ENCODE results near the gene ROBO1. TPM values are rescaled to one million over a fixed set of nuclear protein-coding genes. Genes with fewer than 3 reads are reported as not detected.
A peak's percentile ranks its signal among the peaks of the same experiment; 100 is the strongest.

The ROBO1 gene
- total and polyA plus RNA-seq, 2 of the 8 experiments (the other 6 are each of a cell fraction or from before 2014, with no cell fraction given), result 51.4 to 91.0 TPM

DNA sequence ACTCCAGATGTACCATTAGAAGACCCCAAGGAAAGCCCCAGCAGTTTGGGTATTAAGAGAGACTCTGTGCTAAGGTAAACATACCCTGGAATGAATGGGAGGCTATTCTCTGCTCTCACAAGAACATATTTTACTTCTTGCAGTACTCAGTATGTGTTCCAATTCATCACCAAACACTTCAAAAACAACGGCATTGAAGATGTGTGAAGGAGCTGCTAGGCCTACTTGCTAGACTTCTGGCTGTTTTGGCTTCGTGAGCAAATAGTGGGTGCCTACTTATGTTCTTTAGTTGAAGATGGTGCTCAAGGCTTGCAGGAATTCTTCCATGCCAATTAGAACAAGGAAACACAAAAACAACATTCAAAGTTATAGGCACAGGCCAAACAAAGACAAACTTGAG, 514.5 kb downstream of the ROBO1 start:
- Histone ChIP-seq H4K5ac (ENCODE audit: insufficient read length, low read depth, low read length) (no peak overlapping the region), H3K4me1 (replicated peaks in 1 of 4; ENCODE audit: control insufficient read depth in 3 of 4, insufficient read depth in 4 of 4, low read length in 3 of 4) (no peaks in the 10 kb centered on the region), H2BK120ac (replicated peaks; ENCODE audit: low read depth, low read length) (no peak overlapping the region), H3K36me3 (ENCODE audit: control insufficient read depth in 2 of 4, insufficient read depth in 4 of 4, low read length in 3 of 4) (no peaks in the 10 kb centered on the region), H2BK12ac (ENCODE audit: low read depth, low read length) (no peak overlapping the region), H4K20me1 (replicated peaks in 1 of 2; ENCODE audit: control insufficient read depth in 1 of 2, insufficient read depth in 2 of 2, low read length in 2 of 2) (no peaks in the 10 kb centered on the region), H3K27ac (ENCODE audit: low read depth, low read length) (no peak overlapping the region), H4K8ac (ENCODE audit: extremely low read depth, insufficient read depth, low read length) (no peak overlapping the region), H3K27me3 (replicated peaks in 1 of 4; ENCODE audit: control insufficient read depth in 3 of 4, extremely low read depth in 1 of 4, insufficient read depth in 3 of 4, low read length in 3 of 4) (no peaks in the 10 kb centered on the region), H3K14ac (ENCODE audit: insufficient read length) (no peak overlapping the region), H3K18ac (ENCODE audit: extremely low read depth, low read length) (no peak overlapping the region), H3K4me3 (ENCODE audit: extremely low read depth in 1 of 4, insufficient read depth in 2 of 4, low read depth in 3 of 4, low read length in 4 of 4) (no peak overlapping the region), H3K9me3 (ENCODE audit: insufficient read depth in 2 of 2, low read depth in 1 of 2, low read length in 1 of 2) (no peaks in the 10 kb centered on the region), H3K79me2 (ENCODE audit: control insufficient read depth in 1 of 2, insufficient read depth in 2 of 2, low read length in 2 of 2) (no peaks in the 10 kb centered on the region), H4K91ac (replicated peaks; ENCODE audit: insufficient read length, low read length) (no peak overlapping the region), H2AFZ (ENCODE audit: low read length) (peak overlapping the region; percentile 55; the same call in 1 of the 2 replicates), H3K23me2 (ENCODE audit: low read depth, low read length) (no peaks in the 10 kb centered on the region), H3K4ac (replicated peaks; ENCODE audit: insufficient read length, low read depth, low read length) (no peak overlapping the region), H2BK5ac (ENCODE audit: low read depth, low read length) (no peak overlapping the region), H3K56ac (replicated peaks; ENCODE audit: insufficient read length, low read depth, low read length) (no peak overlapping the region), H2AK5ac (ENCODE audit: low read depth, low read length) (no peak overlapping the region), H2BK20ac (ENCODE audit: low read length) (no peak overlapping the region), H3K79me1 (ENCODE audit: low read depth, low read length) (no peaks in the 10 kb centered on the region), H3K4me2 (ENCODE audit: insufficient read depth in 1 of 2, low read depth in 2 of 2, low read length in 2 of 2) (no peak overlapping the region), H2BK15ac (ENCODE audit: low read length) (no peak overlapping the region), H3K9ac (replicated peaks in 1 of 4; ENCODE audit: extremely low read depth in 1 of 4, low read depth in 3 of 4, low read length in 3 of 4) (no peak overlapping the region), H3K23ac (ENCODE audit: insufficient read length) (no peak overlapping the region)
- WGBS, 2 experiments (ENCODE audit: extremely low coverage in 1 of 2, insufficient coverage in 1 of 2, insufficient read length in 1 of 2, insufficient replicate concordance in 2 of 2, low coverage in 1 of 2, low lambda C conversion rate in 2 of 2, missing lambda C conversion rate in 1 of 2), result 88% methylated on average over 2 of the region's 2 CpGs; no CpG with 5 or more reads in 1 of the 2 experiments
- FAIRE-seq (no peak), DNase-seq (ENCODE audit: low read depth in 1 of 2, low spot score in 2 of 2) (no peak)
- ChIA-PET CTCF (ENCODE audit: partially characterized antibody) (no interaction called here), POLR2A (ENCODE audit: partially characterized antibody) (no interaction called here)
- TF ChIP-seq FOSL1 (IDR thresholded peaks at IDR 0.05; ENCODE audit: insufficient read depth, low read depth, low read length) (no peak), TAF7 (optimal IDR thresholded peaks at IDR 0.05; ENCODE audit: borderline replicate concordance, low read depth, low read length) (no peak), CHD1 (IDR thresholded peaks at IDR 0.05; ENCODE audit: low read depth, low read length) (no peak), SP2 (IDR thresholded peaks at IDR 0.05; ENCODE audit: low read length) (no peak), USF2 (IDR thresholded peaks at IDR 0.05; ENCODE audit: low read length) (no peak), TCF12 (IDR thresholded peaks at IDR 0.05; ENCODE audit: low read depth, low read length) (no peak), BCL11A (IDR thresholded peaks at IDR 0.05; ENCODE audit: low read depth in 2 of 2, low read length in 2 of 2) (no peak), YY1 (IDR thresholded peaks at IDR 0.05; ENCODE audit: low read depth, low read length) (no peak), POLR2AphosphoS5 (IDR thresholded peaks at IDR 0.05; ENCODE audit: low read depth, low read length) (no peak), CHD2 (IDR thresholded peaks at IDR 0.05; ENCODE audit: low read length) (no peak), SP4 (IDR thresholded peaks at IDR 0.05; ENCODE audit: low read length) (no peak), EP300 (IDR thresholded peaks at IDR 0.05; ENCODE audit: borderline replicate concordance in 1 of 2, low read depth in 2 of 2, low read length in 2 of 2) (no peak), NRF1 (IDR thresholded peaks at IDR 0.05; ENCODE audit: low read depth, low read length) (no peak), RFX5 (IDR thresholded peaks at IDR 0.05; ENCODE audit: borderline replicate concordance, low read depth, low read length) (no peak)
